ENCODE data around the gene STX1A. TPM values are rescaled to one million over a fixed set of nuclear protein-coding genes. Genes with fewer than 3 reads are reported as not detected.

The STX1A gene
- total and polyA plus RNA-seq, 2 of the 8 experiments (the other 6 are each of a cell fraction or from before 2014, with no cell fraction given) = 13.5 to 17.5 TPM

DNA sequence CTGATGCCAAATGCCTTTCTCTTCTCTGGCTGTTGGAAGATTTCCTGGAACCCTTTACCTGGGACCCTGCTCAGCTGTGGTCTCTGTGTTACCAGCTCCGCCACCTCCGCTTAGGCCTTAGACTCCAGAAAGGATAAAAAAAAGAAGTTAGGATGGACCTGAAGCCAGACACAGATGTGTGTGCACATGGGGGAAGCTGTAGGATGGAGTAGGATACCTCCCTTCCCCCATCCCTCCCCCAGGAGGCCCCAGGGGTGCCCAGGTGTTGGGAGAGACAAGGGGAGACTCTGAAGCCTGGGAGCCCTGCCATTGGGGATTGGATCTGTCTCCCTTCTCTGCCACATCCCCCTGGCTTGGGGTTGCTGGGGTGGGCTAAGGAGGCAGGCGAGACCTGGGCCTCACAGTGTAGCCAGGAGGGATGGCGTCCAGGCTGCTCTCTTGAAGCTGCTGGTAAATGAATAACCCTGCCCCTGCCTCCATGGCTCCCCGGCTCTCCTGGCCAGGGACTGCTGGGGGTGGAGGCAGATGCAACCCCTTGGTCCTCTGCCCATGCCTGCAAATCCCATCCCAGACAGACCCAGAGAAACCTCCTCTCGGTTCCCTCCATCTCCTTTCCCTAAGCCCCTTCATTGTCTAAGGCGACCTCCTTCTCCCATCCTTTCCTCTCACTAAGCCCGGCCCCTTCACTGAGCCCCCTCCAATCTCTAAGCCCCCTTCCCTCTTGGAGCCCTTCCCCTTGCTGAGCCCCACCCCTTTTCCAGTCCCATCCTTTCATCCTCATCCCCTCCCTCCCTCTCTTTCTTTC lies 42.6 kb upstream of the STX1A start:
- peak overlapping the region; percentile 88; the same call in 1 of the 2 replicates for H2AFZ ChIP-seq (ENCODE audit: low read length)
- POLR2A ChIA-PET (ENCODE audit: partially characterized antibody) = interaction anchor here (1.2 kb wide), 2 partner anchors 19 to 23 kb away, joined by 6 to 7 read pairs; partner anchors contain the start of gene ABHD11
- TF ChIP-seq SP4 (IDR thresholded peaks at IDR 0.05; ENCODE audit: low read length) = no peak
- peak; percentile 43; the same call in 1 of the 2 replicates for TF ChIP-seq TBP (IDR thresholded peaks at IDR 0.05; ENCODE audit: low read depth, low read length)
- no peak for TF ChIP-seq KDM1A (IDR thresholded peaks at IDR 0.05; ENCODE audit: borderline replicate concordance, low read length)
- TF ChIP-seq CEBPB (IDR thresholded peaks at IDR 0.05; ENCODE audit: low read depth, low read length) = no peak
- no peak for TF ChIP-seq PHF8 (conservative IDR thresholded peaks at IDR 0.05; ENCODE audit: low read depth, low read length)
- no peak for TF ChIP-seq EZH2 (IDR thresholded peaks at IDR 0.05; ENCODE audit: low read depth, low read length, severe bottlenecking)
- no peak for TF ChIP-seq POLR2AphosphoS5 (IDR thresholded peaks at IDR 0.05; ENCODE audit: low read depth, low read length)
- no peak for TF ChIP-seq GTF2F1 (IDR thresholded peaks at IDR 0.05; ENCODE audit: borderline replicate concordance, low read depth, low read length)
- TF ChIP-seq NRF1 (IDR thresholded peaks at IDR 0.05; ENCODE audit: low read depth, low read length) = no peak
- no peak for TF ChIP-seq BRCA1 (IDR thresholded peaks at IDR 0.05; ENCODE audit: low read depth, low read length)

More for the DNA sequence above, 42.6 kb upstream of the STX1A start:
- H3K4ac ChIP-seq (replicated peaks; ENCODE audit: insufficient read length, low read depth, low read length) = peak overlapping the region; percentile 10
- no peak overlapping the region; a peak in 1 of 7 replicates for H3K9ac ChIP-seq (replicated peaks in 1 of 4; ENCODE audit: extremely low read depth in 1 of 4, low read depth in 3 of 4, low read length in 3 of 4)
- H3K27me3 ChIP-seq (replicated peaks in 1 of 4; ENCODE audit: control insufficient read depth in 3 of 4, extremely low read depth in 1 of 4, insufficient read depth in 3 of 4, low read length in 3 of 4) = no peaks in the 10 kb centered on the region; a peak in 1 of 7 replicates
- 0 out of 2 replicates have a peak overlapping the region, but pooled peaks have one; percentile 28 for H2AK5ac ChIP-seq (ENCODE audit: low read depth, low read length)
- H2BK12ac ChIP-seq (ENCODE audit: low read depth, low read length) = peak overlapping the region; percentile 95; the same call in 1 of the 2 replicates
- peak overlapping the region; percentile 42 to 46; a peak in 1 of 4 replicates for H3K4me2 ChIP-seq (ENCODE audit: insufficient read depth in 1 of 2, low read depth in 2 of 2, low read length in 2 of 2)
- H2BK120ac ChIP-seq (replicated peaks; ENCODE audit: low read depth, low read length) = no peak overlapping the region
- no peak overlapping the region for H2BK5ac ChIP-seq (ENCODE audit: low read depth, low read length)
- WGBS, 2 experiments (ENCODE audit: extremely low coverage in 1 of 2, insufficient coverage in 1 of 2, insufficient read length in 1 of 2, insufficient replicate concordance in 2 of 2, low coverage in 1 of 2, low lambda C conversion rate in 2 of 2, missing lambda C conversion rate in 1 of 2) = 57% methylated on average over 7 of the region's 8 CpGs; no CpG with 5 or more reads in 1 of the 2 experiments
- no peak overlapping the region; a peak in 1 of 8 replicates for H3K4me3 ChIP-seq (ENCODE audit: extremely low read depth in 1 of 4, insufficient read depth in 2 of 4, low read depth in 3 of 4, low read length in 4 of 4)
- no peaks in the 10 kb centered on the region for H3K79me2 ChIP-seq (ENCODE audit: control insufficient read depth in 1 of 2, insufficient read depth in 2 of 2, low read length in 2 of 2)
- no peak overlapping the region for H3K14ac ChIP-seq (ENCODE audit: insufficient read length)
- no peak for FAIRE-seq
- H4K5ac ChIP-seq (ENCODE audit: insufficient read length, low read depth, low read length) = peak overlapping the region; percentile 19
- peak overlapping the region; percentile 90 for H3K18ac ChIP-seq (ENCODE audit: extremely low read depth, low read length)
- H4K8ac ChIP-seq (ENCODE audit: extremely low read depth, insufficient read depth, low read length) = no peak overlapping the region
- no peak overlapping the region for H3K23ac ChIP-seq (ENCODE audit: insufficient read length)
- peaks cover 0 to 8% (median 3%) of the 10 kb centered on the region in 4 experiments; a peak in 4 of 7 replicates for H3K4me1 ChIP-seq (replicated peaks in 1 of 4; ENCODE audit: control insufficient read depth in 3 of 4, insufficient read depth in 4 of 4, low read length in 3 of 4)
- H4K91ac ChIP-seq (replicated peaks; ENCODE audit: insufficient read length, low read length) = no peak overlapping the region
- no peak overlapping the region for H3K27ac ChIP-seq (ENCODE audit: low read depth, low read length)
- CTCF ChIA-PET (ENCODE audit: partially characterized antibody) = interaction anchor here (1.5 kb wide), 1 partner anchor 93 kb away, joined by 4 read pairs; no protein-coding TSS in a partner anchor
- no peaks in the 10 kb centered on the region for H3K36me3 ChIP-seq (ENCODE audit: control insufficient read depth in 2 of 4, insufficient read depth in 4 of 4, low read length in 3 of 4)
- no peaks in the 10 kb centered on the region for H4K20me1 ChIP-seq (replicated peaks in 1 of 2; ENCODE audit: control insufficient read depth in 1 of 2, insufficient read depth in 2 of 2, low read length in 2 of 2)
- H2BK15ac ChIP-seq (ENCODE audit: low read length) = no peak overlapping the region; the same call in 1 of the 2 replicates
- DNase-seq (ENCODE audit: low read depth in 1 of 2, low spot score in 2 of 2) = peak in 1 of 2 experiments; percentile 56
- no peaks in the 10 kb centered on the region for H3K9me3 ChIP-seq (ENCODE audit: insufficient read depth in 2 of 2, low read depth in 1 of 2, low read length in 1 of 2)
- H2BK20ac ChIP-seq (ENCODE audit: low read length) = peak overlapping the region; percentile 96; the same call in 1 of the 2 replicates
- H3K23me2 ChIP-seq (ENCODE audit: low read depth, low read length) = no peaks in the 10 kb centered on the region
- no peaks in the 10 kb centered on the region for H3K79me1 ChIP-seq (ENCODE audit: low read depth, low read length)
- H3K56ac ChIP-seq (replicated peaks; ENCODE audit: insufficient read length, low read depth, low read length) = no peak overlapping the region

Measured in H1 (cell line).